HG02970 (cell line): ENCODE data around the gene CROCC.
"Not testable (repeated sequence)": the region's sequence is repeated elsewhere in the genome, so short reads cannot be mapped to it uniquely, and the experiment has no call there.

Source experiments
- ATAC-seq: cut with Tn5 transposase; IDR thresholded peaks from one replicate; pipeline ENCODE4 v1.9.1; 2021; ENCODE audit warnings: mild to moderate bottlenecking, moderate library complexity, moderate number of reproducible peaks; ENCODE audit not compliant: unreplicated experiment, low FRiP score

CROCC gene

DNA sequence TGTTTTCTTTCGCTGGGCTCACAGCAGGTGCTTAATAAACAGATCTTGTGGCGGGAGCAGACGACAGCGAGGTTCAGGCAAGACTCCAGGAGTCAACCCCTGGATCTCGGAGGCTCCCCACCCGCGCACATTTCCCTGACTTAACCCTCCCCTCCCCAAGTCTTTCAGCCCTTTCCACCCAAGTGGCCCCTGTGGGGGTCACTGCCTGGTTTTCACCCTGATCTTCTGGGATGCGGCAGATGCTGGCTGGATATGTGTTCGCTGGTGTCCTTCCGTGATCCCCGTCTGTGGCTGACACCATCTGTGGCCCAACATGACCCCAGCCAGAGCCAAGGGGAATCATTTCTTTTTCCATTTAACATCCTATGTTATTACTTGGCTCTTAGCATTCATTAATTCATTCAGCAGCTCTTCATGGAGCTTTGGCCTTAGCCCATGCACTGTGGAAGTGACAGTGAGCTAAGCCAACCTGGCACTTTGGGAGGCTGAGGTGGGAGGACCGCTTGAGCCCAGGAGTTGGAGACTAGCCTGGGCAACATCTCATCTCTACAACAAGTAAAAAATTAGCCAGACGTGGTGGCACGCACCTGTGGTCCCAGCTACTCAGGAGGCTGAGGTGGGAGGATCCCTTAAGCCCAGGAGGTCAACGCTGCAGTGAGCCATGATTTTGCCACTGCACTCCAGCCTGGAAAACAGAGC lies 6.7 kb upstream of the CROCC start:
- ATAC-seq, result not testable (repeated sequence)

GRCh38 chr1:16915627-16915973 lies 6.1 kb upstream of the CROCC start:
- ATAC-seq, result no peak

GRCh38 chr1:16916036-16916880 lies 5.5 kb upstream of the CROCC start:
- not testable (repeated sequence) for ATAC-seq

- ATAC-seq, result no peak
Observed at GRCh38 chr1:16918371-16918770, 3.4 kb upstream of the CROCC start.

GRCh38 chr1:16918936-16919665 lies 2.6 kb upstream of the CROCC start:
- ATAC-seq, result not testable (repeated sequence)

GRCh38 chr1:16920951-16921350 lies 780 bp upstream of the CROCC start:
- ATAC-seq, result no peak

- ATAC-seq, result no peak
Observed at GRCh38 chr1:16922466-16922865, 735 bp downstream of the CROCC start.

DNA sequence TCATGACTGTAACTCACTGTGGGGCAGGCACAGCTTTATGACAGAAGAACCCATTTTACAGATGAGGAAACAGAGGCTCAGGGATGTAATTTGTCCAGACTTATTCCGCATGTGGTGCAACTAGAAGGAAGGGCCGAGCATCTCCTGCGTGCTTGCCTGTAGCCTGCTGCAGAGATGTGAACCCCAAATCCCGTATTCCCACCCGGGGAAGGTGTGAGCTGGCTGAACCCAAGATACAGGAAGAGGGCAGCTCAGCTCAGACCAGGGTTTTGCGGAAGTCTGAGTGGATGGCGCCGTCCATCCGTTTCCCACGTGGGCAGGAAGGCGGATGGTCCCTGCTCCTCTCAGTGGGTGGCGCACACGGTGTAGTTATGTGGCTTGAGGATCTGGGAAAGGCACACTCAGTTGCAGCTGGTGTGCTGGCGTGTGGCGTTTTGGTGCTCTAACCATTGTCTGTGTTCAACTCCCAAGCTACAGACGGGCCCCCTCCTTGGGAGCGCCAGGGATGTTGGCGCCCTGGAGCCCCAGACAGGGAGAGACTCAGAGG lies 1.2 kb downstream of the CROCC start:
- ATAC-seq, result no peak

- no peak for ATAC-seq
Observed at GRCh38 chr1:16924216-16924918, 2.6 kb downstream of the CROCC start.

- ATAC-seq, result no peak
Observed at GRCh38 chr1:16924919-16925477, 3.3 kb downstream of the CROCC start.

DNA sequence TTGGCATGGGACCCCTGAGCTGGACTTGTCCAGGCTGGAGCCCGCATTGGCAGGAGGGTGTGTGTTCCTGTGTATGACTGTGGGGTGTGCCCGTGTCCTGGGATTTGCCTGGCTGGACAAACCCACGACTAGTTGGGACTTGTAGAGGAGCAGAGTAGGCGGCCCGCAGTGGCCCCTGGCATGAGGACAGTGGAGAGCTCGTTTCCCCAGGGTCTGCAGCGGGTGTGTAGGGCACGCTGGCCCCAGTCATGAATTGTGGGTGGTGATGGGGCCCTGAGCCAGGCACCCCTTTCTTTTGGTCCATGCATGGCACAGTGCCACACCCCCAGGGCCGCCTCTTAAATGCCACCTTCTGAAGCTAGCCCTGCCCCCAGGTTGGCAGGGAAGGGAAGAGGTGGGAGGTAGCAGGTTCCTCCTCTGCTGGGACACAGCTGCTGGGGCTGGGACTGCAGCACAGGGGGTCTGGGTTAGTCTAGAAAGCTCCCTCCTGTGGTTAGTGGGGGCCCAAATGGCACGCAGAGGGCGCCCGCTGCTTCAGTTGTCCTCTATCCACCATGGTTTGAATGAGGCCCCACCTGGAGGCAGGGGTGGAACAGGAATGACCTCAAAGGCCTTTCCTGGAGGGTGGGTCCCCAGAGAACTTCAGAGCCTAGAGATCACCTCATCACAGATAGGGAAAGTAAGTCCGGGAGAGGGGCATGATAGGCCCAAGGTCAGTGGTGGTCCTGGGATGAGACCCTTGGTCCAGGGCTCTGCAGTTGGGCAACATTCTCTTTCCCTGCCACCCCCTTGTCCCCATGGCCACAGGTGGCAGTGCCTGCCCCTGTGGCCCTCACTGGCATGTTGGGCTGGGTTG lies 4.1 kb downstream of the CROCC start:
- ATAC-seq, result no peak

GRCh38 chr1:16926491-16927073 lies 4.9 kb downstream of the CROCC start:
- no peak for ATAC-seq

DNA sequence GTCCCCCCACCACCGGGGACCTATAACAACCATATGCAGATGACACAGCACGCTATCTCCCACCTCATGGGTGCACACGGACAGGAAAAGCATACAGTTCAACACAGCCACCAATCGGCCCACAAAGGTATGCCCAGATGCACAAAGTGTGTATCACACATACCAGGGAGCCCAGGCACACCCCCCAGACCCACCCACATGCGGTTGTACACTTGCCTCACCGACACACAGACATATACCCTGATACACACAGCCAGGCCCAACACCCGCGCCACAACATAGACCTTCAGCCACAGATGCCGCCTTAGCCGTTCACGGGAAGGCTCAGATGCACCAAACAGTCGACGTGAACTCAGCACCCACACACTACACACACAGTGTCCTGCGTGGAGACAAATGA lies 5.5 kb downstream of the CROCC start:
- no peak for ATAC-seq

GRCh38 chr1:16927711-16928485 lies 6.2 kb downstream of the CROCC start:
- no peak for ATAC-seq

DNA sequence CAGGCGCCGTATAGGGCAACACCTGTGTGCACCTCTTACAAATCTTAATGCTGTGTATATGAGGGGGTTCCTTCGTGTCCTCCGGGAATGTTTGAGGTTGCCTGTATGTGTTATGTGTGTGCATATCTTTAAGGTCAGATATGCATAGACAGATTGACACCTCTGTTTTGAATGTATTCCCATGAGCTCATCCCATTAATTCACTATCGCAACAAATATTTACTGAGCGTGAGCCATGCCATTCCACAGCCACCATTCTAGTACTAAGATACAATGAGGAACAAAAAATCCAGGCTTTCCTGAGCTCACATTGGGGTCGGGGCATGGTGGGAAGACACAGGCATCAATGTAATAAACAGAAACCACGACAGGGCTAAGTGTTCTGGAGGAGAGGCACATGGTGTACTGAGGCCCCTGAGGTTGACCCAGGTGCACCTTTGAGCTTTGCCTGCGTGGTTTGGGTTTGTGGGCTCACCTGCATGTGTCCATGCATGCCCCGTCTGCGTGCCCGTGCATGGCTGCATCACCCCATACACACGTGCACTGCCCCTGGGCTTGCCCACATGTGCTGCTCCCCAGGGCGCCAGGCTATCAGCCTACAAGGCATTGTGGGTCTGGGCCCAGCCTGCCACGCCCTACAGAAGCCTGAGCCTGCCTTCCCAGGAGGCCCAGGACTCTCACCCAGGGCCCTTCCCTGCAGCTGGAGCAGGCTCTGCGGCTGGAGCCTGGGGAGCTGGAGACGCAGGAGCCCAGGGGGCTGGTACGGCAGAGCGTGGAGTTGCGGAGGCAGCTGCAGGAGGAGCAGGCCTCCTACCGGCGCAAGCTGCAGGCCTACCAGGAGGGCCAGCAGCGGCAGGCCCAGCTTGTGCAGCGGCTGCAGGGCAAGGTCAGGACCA lies 7.7 kb downstream of the CROCC start:
- not testable (repeated sequence) for ATAC-seq

DNA sequence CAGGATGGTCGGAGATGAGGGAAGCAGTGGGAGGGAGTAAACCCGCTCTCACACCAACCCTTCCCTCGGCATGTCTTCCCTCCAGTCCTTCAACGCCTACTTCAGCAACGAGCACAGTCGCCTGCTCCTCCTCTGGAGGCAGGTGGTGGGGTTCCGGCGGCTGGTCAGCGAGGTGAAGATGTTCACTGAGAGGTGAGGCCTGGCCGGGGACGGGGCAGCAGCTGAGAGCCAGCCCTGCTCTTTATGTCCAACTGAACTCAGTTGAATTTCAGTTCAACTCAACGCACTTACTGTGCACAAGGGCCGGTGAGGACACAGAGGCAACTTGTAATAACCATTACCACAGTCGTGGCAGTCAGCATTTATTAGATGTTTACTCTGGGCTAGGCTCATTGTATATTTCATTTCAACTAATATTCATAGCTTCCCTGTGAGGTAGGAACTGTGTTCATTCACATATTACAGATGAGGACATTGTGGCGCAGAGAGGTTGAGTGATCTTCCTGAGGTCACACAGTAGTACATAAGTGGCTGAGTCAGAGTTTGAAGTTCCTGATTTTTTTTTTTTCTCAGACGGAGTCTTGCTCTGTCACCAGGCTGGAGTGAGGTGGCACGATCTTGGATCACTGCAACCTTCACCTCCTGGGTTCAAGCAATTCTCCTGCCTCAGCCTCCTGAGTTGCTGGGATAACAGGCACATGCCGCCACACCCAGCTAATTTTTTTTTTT lies 9.6 kb downstream of the CROCC start:
- not testable (repeated sequence) for ATAC-seq
